Measurements from ENCODE around the gene TEFM. TPM values are rescaled to one million over a fixed set of nuclear protein-coding genes. Genes with fewer than 3 reads are reported as not detected.

Gene TEFM
- total RNA-seq, 1 experiment from 2014 or later, result 11.9 TPM

DNA sequence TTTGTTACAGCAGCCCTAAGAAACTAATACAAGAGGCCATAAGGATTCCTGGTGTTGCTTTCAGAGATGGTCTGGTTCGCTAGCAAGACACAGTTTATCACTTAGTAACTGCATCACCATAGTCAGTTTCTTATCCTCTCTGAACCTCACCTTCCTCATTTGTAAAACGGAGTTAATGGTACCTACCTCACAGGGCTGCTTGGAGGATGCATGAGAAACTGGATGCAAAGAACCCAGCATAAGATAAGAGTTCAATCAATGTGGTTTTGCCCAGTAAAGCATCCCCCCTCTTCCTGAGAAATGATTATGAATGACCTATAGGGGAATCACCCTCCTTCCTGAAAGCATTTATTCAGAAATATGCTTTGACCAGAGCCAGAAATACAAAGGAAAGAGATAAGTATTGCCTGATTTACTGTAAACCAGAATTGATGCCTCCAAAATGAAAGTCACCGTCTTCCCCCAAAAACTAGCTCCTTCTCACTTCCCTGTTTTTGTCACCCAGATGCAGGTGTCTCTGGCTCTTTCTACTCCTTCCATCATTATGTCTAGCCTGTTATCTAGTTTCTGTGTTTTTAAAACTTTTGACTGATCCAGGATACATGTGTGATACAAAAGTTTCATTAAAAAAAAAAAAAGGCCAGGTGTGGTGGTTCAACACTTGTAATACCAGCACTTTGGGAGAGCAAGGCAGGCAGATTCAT is 2.8 kb upstream of the TEFM start:
- no peak for DNase-seq
- H3K4me3 ChIP-seq (ENCODE audit: insufficient read depth, low read depth, low read length), result no peak overlapping the region
- no peaks in the 10 kb centered on the region for H3K27me3 ChIP-seq (ENCODE audit: control insufficient read depth, insufficient read depth, low read length)
- no peaks in the 10 kb centered on the region for H3K36me3 ChIP-seq (replicated peaks; ENCODE audit: control insufficient read depth, insufficient read depth, low read length)

DNA sequence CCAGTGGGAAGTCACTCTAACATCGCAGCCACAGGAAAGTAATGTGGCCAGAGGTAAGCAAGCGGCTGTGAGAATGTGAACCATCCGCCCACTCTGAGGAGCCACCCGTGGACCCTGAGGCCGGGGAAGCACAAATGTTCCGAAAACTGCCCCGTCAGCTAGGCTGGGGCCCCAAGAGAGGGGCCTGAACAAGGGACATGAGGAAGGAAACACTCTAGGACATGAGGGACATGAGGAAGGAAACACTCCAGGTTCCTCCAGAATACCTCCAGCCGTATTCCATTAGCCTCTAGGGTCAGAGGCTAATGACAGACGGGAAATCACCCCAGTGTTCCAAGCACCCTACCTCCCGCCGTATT is 317 bp downstream of the TEFM start:
- Histone ChIP-seq H3K36me3 (replicated peaks; ENCODE audit: control insufficient read depth, insufficient read depth, low read length) (no peaks in the 10 kb centered on the region; the same call in 1 of the 2 replicates), H3K4me3 (ENCODE audit: insufficient read depth, low read depth, low read length) (peak overlapping the region; percentile 78), H3K27me3 (ENCODE audit: control insufficient read depth, insufficient read depth, low read length) (no peaks in the 10 kb centered on the region)
- peak; percentile 40 for DNase-seq

- DNase-seq, result no peak
- H3K27me3 ChIP-seq (ENCODE audit: control insufficient read depth, insufficient read depth, low read length), result no peaks in the 10 kb centered on the region
- H3K36me3 ChIP-seq (replicated peaks; ENCODE audit: control insufficient read depth, insufficient read depth, low read length), result peaks cover 3% of the 10 kb centered on the region
- H3K4me3 ChIP-seq (ENCODE audit: insufficient read depth, low read depth, low read length), result no peak overlapping the region
These were observed 8.7 kb downstream of the TEFM start for GRCh38 chr17:30897311-30897710.

GRCh38 chr17:30894236-30894635 is 11.8 kb downstream of the TEFM start:
- no peak overlapping the region for H3K4me3 ChIP-seq (ENCODE audit: insufficient read depth, low read depth, low read length)
- no peaks in the 10 kb centered on the region for H3K27me3 ChIP-seq (ENCODE audit: control insufficient read depth, insufficient read depth, low read length)
- DNase-seq, result no peak
- peaks cover 5% of the 10 kb centered on the region for H3K36me3 ChIP-seq (replicated peaks; ENCODE audit: control insufficient read depth, insufficient read depth, low read length)

DNA sequence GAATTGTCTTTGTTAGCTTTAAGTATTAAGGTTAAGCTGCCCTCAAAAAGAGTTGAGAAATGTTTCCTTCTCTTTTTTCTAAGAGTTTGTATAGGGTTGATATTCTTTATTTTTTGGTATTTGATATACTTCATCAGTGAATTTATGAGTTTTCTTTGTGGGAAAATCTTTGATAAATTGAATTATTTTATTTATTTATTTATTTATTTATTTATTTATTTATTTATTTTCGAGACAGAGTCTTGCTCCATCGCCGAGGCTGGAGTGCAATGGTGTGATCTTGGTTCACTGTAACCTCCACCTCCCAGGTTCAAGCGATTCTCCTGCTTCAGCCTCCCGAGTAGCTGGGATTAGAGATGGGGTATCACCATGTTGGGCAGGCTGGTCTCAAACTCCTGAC is 19.9 kb downstream of the TEFM start:
- H3K27me3 ChIP-seq (ENCODE audit: control insufficient read depth, insufficient read depth, low read length), result no peaks in the 10 kb centered on the region
- DNase-seq, result no peak
- peaks cover 7% of the 10 kb centered on the region for H3K36me3 ChIP-seq (replicated peaks; ENCODE audit: control insufficient read depth, insufficient read depth, low read length)
- no peak overlapping the region for H3K4me3 ChIP-seq (ENCODE audit: insufficient read depth, low read depth, low read length)

DNA sequence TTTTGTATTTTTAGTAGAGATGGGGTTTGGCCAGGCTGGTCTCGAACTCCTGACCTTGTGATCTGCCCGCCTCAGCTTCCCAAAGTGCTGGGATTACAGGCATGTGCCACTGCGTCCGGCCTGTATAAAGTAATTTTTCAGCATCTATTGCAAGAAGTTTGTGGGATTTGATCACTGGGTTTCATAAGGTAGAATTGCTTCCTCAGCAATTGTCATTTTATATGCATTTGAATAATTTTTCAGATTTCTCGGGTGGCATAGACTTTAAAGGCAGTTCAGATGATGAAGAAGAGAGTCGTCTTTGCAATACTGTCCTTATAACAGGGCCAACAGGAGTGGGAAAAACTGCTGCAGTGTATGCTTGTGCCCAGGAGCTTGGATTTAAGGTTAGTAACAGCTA is 37.0 kb downstream of the TEFM start:
- Histone ChIP-seq H3K27me3 (ENCODE audit: control insufficient read depth, insufficient read depth, low read length) (no peaks in the 10 kb centered on the region), H3K36me3 (replicated peaks; ENCODE audit: control insufficient read depth, insufficient read depth, low read length) (peaks cover 16% of the 10 kb centered on the region), H3K4me3 (ENCODE audit: insufficient read depth, low read depth, low read length) (no peak overlapping the region)
- no peak for DNase-seq

GRCh38 chr17:30864636-30865035 is 41.4 kb downstream of the TEFM start:
- H3K36me3 ChIP-seq (replicated peaks; ENCODE audit: control insufficient read depth, insufficient read depth, low read length), result peaks cover 17% of the 10 kb centered on the region
- H3K4me3 ChIP-seq (ENCODE audit: insufficient read depth, low read depth, low read length), result no peak overlapping the region
- DNase-seq, result no peak
- H3K27me3 ChIP-seq (ENCODE audit: control insufficient read depth, insufficient read depth, low read length), result no peaks in the 10 kb centered on the region

DNA sequence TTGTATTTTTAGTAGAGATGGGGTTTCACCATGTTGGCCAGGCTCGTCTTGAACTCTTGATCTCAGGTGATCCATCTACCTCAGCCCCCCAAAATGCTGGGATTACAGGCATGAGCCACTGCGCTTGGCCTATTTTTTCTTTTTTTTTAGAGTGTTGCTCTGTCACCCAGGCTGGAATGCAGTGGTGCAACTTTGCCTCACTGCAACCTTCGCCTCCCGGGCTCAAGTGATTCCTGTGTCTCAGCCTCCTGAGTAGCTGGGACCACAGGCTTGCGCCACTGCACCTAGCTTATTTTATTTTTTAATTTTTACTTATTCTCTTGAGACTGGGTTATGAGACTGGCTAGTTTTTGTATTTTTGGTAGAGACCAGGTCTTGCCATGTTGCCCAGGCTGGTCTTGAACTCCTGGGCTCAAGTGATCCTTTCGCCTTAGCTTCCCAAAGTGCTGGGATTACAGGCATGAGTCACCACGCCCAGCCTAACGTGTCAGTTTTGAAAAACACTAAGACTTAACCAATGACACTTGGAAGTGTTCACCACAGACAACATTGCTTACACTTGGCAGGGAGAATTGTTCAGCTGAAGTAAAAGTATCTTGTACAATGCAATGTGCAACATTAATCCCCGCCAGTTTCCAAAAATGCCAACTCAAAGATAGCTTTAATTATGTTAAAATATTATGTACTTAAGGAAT is 47.3 kb downstream of the TEFM start:
- DNase-seq, result no peak
- no peak overlapping the region for H3K4me3 ChIP-seq (ENCODE audit: insufficient read depth, low read depth, low read length)
- peaks cover 5% of the 10 kb centered on the region for H3K36me3 ChIP-seq (replicated peaks; ENCODE audit: control insufficient read depth, insufficient read depth, low read length)

GRCh38 chr17:30854146-30854545 is 51.9 kb downstream of the TEFM start:
- Histone ChIP-seq H3K27me3 (ENCODE audit: control insufficient read depth, insufficient read depth, low read length) (no peaks in the 10 kb centered on the region), H3K36me3 (replicated peaks; ENCODE audit: control insufficient read depth, insufficient read depth, low read length) (peaks cover 6% of the 10 kb centered on the region), H3K4me3 (ENCODE audit: insufficient read depth, low read depth, low read length) (no peak overlapping the region)
- DNase-seq, result no peak

More for the DNA sequence above, 47.3 kb downstream of the TEFM start:
- H3K27me3 ChIP-seq (ENCODE audit: control insufficient read depth, insufficient read depth, low read length), result no peaks in the 10 kb centered on the region

Other genes starting within 250 kb of the TEFM start
- gene CRLF3, start 81.5 kb downstream of the TEFM start, total RNA-seq (2014; rRNA removed; shearing (Covaris generic)), result 18.4 and 22.5 TPM in 2 replicates
- 7.7 and 14.3 TPM in 2 replicates for gene ATAD5, start 74.3 kb downstream of the TEFM start, total RNA-seq (2014; rRNA removed; shearing (Covaris generic))
- 0.96 and 1.3 TPM in 2 replicates for gene ADAP2, start 15.7 kb upstream of the TEFM start, total RNA-seq (2014; rRNA removed; shearing (Covaris generic))
- gene RNF135, start 64.8 kb upstream of the TEFM start, total RNA-seq (2014; rRNA removed; shearing (Covaris generic)), result 9.8 and 14.9 TPM in 2 replicates
- 11.6 and 12.2 TPM in 2 replicates for gene NF1, start 188.7 kb upstream of the TEFM start, total RNA-seq (2014; rRNA removed; shearing (Covaris generic))